HEK293T (cell line): Measurements from ENCODE around the gene FBN2.

Experiments
- FOXA1 ChIP-seq: fragments of 450-650 bp; IDR thresholded peaks from 2 replicates; pipeline ENCODE4 v1.6.1; 2016; ENCODE audit warnings: mild to moderate bottlenecking
- FOXM1 ChIP-seq: fragments of 450-650 bp; IDR thresholded peaks from 2 replicates; pipeline ENCODE4 v1.6.1; 2017; ENCODE audit warnings: mild to moderate bottlenecking, borderline replicate concordance
- SUZ12 ChIP-seq: fragments of 450-650 bp; IDR thresholded peaks from 2 replicates; pipeline ENCODE4 v1.6.1; 2016; ENCODE audit warnings: mild to moderate bottlenecking
- TF ChIP-seq, protein P1 (sequence below): fragments of 450-650 bp; IDR thresholded peaks from 2 replicates; pipeline ENCODE4 v1.6.1; 2016

DNA sequence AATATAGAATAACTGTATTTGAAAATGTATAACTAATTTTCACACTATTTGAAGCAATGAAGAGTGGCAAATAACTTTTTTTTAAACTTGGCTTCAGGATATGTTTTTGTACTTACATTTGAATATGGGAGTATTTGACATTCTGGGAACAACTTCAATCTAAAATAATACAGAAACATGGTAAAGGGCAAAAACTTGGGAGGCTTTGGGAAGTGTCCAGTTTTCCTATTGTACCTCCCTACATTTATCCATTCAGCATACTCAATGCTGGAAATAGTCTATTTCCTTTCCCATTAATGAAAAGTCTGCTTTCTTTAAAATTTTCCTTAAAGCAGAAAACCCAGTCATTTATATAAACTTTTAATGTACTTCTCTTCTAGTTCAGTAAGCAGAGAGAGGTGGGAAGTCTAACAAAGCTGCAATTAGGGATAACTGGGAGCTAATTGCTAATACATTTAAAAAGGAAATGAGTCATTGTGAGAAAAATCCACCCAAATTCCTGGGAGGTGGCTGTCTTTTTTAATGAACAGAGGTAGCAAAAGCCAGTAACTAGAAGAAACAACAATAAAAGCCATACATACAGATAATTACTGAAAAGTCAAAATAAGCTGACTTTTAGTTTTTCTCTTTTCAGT lies 128.8 kb downstream of the FBN2 start:
- TF ChIP-seq, protein P1, sequence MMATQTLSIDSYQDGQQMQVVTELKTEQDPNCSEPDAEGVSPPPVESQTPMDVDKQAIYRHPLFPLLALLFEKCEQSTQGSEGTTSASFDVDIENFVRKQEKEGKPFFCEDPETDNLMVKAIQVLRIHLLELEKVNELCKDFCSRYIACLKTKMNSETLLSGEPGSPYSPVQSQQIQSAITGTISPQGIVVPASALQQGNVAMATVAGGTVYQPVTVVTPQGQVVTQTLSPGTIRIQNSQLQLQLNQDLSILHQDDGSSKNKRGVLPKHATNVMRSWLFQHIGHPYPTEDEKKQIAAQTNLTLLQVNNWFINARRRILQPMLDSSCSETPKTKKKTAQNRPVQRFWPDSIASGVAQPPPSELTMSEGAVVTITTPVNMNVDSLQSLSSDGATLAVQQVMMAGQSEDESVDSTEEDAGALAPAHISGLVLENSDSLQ, result no peak
- TF ChIP-seq FOXA1 (no peak), SUZ12 (no peak), FOXM1 (no peak)
